Medulla oblongata (tissue), 1 donor: ENCODE data around the gene IPO11.

Experiments used
- DNase-seq: peaks from one replicate; pipeline ENCODE4 v3.0.0-alpha.2; 2015; ENCODE audit errors: extremely low spot score

The IPO11 gene

DNA sequence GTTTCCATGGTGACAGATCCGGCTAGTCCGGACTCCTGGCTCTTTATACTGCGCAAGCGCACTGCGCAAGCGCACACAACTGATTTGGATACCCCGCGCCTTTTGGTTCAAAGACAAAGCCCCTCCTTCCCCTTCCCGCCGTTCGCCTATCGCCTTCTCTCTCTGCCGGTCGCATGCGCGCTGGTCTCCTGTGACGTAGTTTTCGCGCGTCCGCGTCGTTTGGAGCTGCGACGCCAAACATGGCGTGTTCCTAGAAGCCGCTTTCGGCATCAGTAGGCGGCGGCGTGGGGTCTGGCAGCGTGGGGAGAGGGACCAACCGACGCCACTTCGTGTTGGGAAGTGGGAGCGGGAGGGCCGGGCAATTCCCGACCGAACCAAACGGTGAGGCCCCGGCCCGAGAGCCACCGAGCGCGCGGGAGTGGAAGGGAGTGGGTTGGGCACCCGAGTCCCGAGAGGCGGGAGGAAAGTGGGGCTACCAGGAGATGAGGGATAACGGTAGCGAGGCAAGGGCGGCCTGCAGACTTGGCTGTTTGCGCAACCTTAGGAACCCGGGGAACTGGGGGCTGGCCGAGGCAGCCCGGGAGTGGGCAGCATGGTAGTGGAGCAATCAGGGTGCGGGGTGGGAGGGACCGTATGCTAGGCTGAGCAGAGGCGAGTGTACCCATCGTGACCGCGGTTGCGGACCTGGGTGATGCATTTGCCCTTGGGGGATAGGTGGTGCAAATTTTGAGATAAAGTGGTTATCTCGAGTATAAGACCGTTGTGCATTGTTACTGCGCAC, at the start of gene IPO11:
IPO11 (plus strand) TSS at position 215 of the 781 bp plus-strand sequence. CDS start 24,517 bp downstream, outside the sequence.
- peak; percentile 99 for DNase-seq

GRCh38 chr5:62369039-62369438, 43.5 kb upstream of the IPO11 start:
- no peak for DNase-seq

DNA sequence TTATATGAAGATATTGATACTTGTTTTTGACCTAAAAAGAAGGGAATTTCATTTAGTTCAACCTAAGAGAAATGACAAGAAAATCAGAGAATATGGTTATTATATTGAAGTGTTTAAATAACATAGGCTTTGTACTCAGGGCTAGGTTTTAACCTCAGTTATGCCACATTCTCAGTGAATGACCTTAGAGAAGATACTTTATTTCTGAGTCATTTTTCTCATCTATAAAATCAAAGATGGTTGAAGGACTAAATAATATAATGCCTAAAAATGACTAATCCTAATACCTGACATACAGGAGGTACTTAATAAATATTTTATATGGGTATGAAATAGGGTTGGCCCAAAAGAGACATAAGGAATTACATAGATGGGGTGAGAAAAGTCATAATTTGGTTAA, 41.2 kb upstream of the IPO11 start:
- no peak for DNase-seq

DNA sequence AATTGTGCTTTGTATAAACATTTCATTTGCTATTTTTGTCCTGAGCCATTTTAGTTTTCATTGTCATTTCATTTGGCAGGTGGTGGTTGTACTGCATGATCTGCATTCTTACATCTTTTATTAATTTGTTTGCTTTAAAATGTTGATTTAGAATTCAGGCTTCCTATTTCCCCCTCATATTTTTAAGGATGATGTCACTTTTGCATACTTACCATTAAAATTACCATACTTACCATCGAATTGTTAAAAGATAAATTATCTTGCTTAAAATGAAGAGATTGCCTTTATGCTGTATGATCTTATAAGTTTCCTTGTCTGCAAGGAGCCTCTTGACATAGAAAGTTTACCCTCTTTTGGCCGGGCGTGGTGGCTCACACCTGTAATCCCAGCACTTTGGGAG, 40.0 kb upstream of the IPO11 start:
- DNase-seq = no peak

DNA sequence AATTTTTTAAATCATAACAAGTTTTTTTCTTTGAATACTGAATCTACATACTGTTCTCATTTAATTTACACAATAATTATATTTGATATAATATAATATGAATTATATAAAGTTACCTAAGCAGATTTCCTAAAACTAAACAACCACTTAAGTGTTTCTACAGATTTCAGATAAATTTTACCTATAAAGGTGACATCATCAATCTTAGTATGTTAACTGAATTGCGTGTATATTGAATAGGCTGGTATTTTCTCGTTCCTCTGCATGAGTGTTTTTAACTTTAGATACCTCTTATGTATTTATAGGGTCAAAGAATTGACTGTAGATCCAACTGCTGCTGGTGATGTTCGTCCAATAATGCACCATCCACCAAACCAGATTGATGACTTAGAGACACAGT, 39.2 kb upstream of the IPO11 start:
- no peak for DNase-seq

- no peak for DNase-seq
These were observed 38.5 kb upstream of the IPO11 start for GRCh38 chr5:62374090-62374489.

GRCh38 chr5:62375627-62376026, 36.9 kb upstream of the IPO11 start:
- no peak for DNase-seq

GRCh38 chr5:62376064-62376463, 36.5 kb upstream of the IPO11 start:
- no peak for DNase-seq

GRCh38 chr5:62385131-62385530, 27.4 kb upstream of the IPO11 start:
- no peak for DNase-seq

DNA sequence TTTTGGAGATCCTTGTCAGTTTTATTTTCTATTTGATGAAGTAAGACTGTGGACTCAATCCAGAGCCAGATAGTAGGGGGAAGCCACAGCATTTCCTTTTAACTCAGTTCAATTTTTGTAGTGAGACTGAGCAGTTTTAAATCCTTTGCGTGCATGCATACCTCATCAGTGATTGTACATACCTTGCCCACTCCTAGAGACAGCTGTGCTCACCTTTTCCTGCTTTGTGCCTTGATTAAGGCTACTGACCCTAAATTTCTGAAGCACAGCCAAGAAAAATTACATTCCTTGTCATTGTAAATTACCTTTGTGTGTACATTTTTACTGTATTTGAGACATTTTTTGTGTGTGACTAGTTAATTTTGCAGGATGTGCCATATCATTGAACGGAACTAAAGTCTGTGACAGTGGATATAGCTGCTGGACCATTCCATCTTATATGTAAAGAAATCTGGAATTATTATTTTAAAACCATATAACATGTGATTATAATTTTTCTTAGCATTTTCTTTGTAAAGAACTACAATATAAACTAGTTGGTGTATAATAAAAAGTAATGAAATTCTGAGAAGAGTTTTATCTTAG, 26.7 kb upstream of the IPO11 start:
- DNase-seq = no peak

DNA sequence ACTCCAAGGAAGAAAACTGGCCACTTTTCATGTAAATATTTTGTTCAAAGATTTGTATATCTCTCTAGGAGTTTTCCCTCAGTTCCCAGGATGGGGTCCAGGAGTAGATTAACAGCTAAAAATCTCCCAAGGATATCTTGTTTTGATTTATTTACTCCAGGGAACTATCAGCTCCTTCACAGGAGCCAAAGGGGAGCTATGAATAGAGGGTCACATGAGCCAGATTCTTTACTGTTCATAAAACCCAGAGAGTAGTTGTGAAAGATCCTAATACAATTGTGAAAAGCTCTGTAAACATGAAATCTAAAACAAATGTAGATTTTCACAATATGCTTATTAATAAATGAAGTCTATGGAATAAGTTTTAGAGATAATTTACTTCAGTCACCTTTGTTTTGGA, 25.7 kb upstream of the IPO11 start:
- no peak for DNase-seq

DNA sequence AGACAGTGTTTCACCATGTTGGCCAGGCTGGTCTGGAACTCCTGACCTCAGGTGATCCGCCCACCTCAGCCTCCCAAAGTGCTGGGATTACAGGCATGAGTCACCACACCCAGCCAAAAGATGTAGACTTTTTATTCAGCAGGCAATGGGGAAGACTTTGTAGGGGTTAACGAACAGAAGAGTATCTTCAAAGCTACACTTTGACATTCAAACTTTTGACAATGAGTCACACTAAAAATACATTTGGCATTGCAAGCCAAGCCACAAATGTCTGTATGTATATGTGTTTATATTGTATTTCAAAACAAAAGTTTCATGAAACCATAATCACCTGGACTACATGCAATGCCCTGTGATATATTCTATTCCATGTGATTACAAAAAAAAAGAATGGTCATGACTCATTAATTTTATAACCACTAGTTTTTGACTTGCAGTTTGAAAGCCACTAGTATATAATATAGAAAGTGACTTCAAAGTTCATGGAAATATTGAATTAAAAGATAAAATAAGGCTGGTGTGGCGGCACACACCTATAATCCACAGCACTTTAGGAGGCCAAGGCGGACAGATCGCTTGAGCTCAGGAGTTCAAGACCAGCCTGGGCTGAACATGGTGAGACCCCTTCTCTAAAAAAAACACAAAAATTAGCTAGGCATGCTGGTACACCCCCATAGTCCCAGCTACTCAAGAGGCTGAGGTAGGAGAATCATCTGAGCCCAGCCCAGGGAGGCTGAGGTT, 17.2 kb upstream of the IPO11 start:
- DNase-seq = no peak

DNA sequence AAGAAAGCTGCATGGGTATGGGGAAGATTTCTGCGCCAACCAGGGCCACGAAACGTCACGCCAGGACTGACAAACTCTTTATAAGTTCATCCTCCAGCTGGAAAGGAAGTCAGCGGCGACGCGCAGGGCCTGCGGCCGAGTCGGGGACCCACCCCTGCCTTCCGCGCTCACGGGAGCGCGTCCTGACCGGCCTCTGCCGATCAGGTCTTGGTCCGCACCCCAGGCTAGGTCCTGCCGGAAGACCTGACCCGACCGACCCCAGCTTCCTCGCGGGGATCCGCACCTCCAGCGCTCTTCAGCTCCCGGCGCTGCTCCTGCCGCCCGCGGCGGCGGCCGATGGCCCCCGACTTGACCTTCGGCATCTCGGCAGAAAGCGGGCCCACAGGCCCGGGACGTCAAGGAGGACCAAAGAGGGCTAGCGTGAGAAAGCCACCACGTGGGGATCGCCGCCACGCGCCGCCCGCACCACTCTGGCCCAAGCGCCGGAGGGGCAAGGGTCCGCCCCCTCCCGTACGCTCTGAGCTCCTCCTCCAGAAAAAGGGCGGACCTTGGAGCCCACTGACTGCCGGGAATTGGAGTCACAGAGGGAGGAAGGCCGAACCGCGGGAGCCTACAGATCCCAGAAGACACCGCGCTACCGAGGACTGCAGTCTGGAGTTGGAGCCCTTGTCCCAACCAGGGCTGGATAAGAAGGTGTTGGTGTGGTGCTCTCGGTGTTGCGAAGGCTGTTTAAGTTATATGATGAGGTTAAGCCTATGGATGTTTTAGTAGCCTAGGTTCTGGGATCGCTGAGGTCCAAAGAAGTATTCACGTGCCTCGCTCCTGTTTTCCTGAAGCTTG, 8.9 kb upstream of the IPO11 start, which contains the start of gene DIMT1:
DIMT1 (minus strand) TSS at position 495 of the 840 bp plus-strand sequence; CDS start at position 362, 133 bp downstream.
- peak; percentile 99 for DNase-seq

DNA sequence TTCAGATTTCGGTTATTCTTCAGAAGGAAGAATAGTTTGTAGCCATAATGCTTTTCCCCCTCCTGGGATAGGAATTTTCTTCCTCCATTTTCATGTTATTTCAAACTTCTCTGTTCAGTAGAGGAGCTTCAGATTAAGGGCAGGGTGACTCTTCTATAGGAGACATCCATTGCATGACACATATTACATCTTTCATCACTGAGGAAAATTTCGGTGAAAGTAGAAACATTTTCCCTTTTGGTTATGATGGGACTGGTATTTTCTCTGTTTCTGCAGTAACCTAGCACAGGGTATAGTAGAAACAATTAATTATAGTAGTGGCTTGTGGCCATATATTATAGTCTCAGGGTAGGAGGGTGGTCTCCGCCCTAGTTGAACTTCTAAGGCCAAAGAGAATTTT, 1.1 kb downstream of the IPO11 start:
- no peak for DNase-seq

DNA sequence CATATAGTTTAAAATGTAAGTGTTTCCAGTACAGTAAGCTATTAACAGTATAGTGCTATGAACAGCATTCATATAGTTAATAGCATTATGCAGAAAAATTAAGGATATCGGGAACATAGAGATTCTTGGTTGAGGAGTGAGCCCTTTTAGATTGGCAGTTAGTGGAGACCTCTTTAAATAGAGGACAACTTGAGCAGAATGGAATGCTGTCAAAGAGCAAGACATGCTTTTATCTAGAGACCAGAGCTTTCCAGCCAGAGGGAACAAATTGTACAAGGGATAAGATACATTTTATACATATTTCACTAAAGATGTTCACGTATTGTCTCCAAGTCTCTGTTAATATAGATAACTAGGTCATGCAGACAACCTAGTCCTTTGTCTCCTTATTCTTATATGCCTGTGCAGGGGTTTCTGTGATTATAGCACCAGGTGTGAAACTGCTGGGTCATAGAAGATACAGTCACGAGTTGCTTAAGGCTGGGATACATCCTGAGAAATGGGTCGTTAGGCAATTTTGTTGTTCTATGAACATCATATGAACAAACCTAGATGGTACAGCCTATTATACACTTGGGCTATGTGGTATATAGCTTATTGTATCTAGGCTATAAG, 6.0 kb downstream of the IPO11 start:
- no peak for DNase-seq

DNA sequence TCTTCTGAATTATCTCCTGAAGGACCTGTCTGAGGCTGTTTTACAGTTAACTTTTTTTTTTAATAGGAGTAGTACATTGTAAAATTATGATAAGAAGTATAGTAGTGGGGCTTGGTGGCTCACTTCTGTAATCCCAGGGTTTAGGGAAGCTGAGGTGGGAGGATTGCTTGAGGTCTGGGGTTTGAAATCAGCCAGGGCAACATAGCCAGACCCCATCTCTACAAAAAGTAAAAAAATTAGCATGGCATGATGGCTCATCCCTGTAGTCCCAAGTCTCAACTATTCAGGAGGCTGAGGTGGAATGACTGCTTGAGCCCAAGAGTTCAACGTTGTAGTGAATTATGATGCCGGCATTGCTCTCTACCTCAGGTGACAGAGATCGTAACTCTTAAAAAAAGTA, 7.0 kb downstream of the IPO11 start:
- DNase-seq = no peak

- DNase-seq = no peak
These were observed 8.9 kb downstream of the IPO11 start for GRCh38 chr5:62421414-62421813.

- no peak for DNase-seq
These were observed 12.2 kb downstream of the IPO11 start for GRCh38 chr5:62424763-62425162.

DNA sequence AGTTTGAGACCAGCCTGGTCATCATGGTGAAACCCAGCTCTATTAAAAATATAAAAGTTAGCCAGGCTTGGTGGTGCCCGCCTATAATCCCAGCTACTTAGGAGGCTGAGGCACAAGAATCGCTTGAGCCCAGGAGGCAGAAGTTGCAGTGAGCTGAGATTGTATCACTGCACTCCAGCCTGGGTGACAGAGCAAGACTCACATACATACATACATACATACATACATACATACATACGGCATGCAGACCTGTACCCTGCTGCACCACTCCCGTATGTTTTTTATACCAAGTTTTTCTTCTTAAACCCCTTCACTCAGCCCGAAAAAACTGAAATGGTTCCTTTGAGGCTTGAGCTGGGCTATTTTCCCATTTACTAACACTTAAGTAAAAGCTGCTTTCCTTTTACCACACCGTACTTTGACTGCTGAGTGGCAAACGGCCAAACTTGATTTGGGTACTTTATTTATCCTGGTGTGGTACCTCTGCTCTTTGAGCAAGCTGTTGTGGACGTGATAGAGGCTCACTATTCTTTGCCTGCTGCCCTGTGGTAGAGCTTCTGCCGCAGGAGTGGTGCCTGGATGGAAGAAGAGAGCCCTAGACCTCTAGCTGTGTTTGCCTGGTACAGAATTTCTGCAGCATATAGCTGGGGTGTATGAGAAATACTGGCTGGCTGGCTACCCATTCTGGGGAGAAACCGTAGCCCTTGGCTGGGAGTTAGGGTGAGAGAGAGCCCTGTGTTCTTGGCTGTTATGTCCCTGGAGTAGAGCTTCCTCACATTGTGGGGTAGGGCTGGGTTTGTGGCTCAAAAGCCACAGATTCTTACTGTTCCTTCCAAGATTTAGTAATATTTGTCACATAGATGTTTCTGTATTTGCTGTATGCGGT, 19.4 kb downstream of the IPO11 start:
- no peak for DNase-seq

DNA sequence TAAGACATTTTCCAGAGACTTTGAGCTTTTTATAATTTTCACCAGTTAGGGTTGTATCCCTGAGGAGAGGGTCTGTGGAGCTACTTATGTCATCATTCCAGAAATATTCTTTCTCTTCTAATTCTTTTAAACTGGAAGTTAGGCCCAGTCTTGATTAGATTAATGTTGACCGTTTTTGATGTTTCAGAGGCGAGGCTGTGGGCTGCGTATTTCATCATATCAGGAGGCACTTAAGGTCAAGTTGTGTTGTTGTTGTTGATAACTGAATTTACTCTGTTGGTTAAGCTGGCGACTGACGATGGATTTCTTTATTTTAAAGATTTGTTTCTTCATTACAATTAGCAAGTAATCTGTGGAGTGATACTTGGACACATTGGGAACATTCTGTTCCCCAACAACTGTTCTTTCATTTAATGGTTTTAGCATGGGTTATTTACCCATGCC, 20.1 kb downstream of the IPO11 start:
- no peak for DNase-seq
